Lower lobe of right lung (tissue), 2 donors: Measurements from ENCODE around the gene IQCM. TPM values are rescaled to one million over a fixed set of nuclear protein-coding genes. Genes with fewer than 3 reads are reported as not detected.

Experiments used
- ATAC-seq, 2 donors: fragments of 200-7000 bp; cut with Tn5 transposase; one replicate each; pipeline ENCODE4 v1.9.1; 2020 to 2022; ENCODE audit warnings: mild to moderate bottlenecking in 2 of 2, moderate library complexity in 2 of 2
- DNase-seq: peaks from one replicate; pipeline ENCODE4 v3.0.0-alpha.2; 2020
- H3K27ac ChIP-seq: fragments of 200-600 bp; one replicate; pipeline ENCODE4 v1.8.0; 2022
- H3K27me3 ChIP-seq: fragments of 200-600 bp; one replicate; pipeline ENCODE4 v1.8.0; 2022; ENCODE audit warnings: low read depth
- H3K36me3 ChIP-seq: fragments of 200-600 bp; one replicate; pipeline ENCODE4 v1.8.0; 2022; ENCODE audit warnings: mild to moderate bottlenecking
- H3K4me1 ChIP-seq: fragments of 200-600 bp; one replicate; pipeline ENCODE4 v1.8.0; 2022
- H3K4me3 ChIP-seq: fragments of 200-600 bp; one replicate; pipeline ENCODE4 v1.8.0; 2022; ENCODE audit warnings: mild to moderate bottlenecking
- H3K9me3 ChIP-seq: fragments of 200-600 bp; one replicate; pipeline ENCODE4 v1.8.0; 2022
- CTCF ChIP-seq: fragments of 200-600 bp; IDR thresholded peaks from one replicate; pipeline ENCODE4 v1.8.0; 2022; ENCODE audit warnings: antibody characterized with exemption, mild to moderate bottlenecking
- intact Hi-C: fragments of 100-400 bp; cut with DNase I; formaldehyde crosslinking; loops from one replicate; pipeline ENCODE4 v1.11.0; 2022
- total RNA-seq: library from RNA; stranded (reverse); fragmentation: NEBNext Ultra II Directional; extraction: Animal tissue kit (Norgen Biotek cat#: 25700); gene quantifications from one replicate; pipeline ENCODE4 v1.2.1, GENCODE V29; 2021
- donor health status: DM: no; HTN: yes; CAD: no; lungs with severe emphysema.

The IQCM gene
- total RNA-seq, 1 donor from 2014 or later: not detected

- no peak for TF ChIP-seq CTCF
- Histone ChIP-seq H3K27ac (no peak overlapping the region), H3K36me3 (no peaks in the 10 kb centered on the region), H3K4me3 (no peak overlapping the region), H3K27me3 (no peaks in the 10 kb centered on the region), H3K9me3 (no peaks in the 10 kb centered on the region), H3K4me1 (no peaks in the 10 kb centered on the region)
- intact Hi-C loops: no loop called here
- ATAC-seq: no peak
- no peak for DNase-seq
Observed at GRCh38 chr4:149741186-149741831, 74.3 kb downstream of the IQCM start.

- ATAC-seq (no peak), DNase-seq (no peak)
- no peak overlapping the region for H3K4me3 ChIP-seq
- H3K27me3 ChIP-seq: no peaks in the 10 kb centered on the region
- H3K27ac ChIP-seq: no peak overlapping the region
- intact Hi-C loops: no loop called here
- H3K36me3 ChIP-seq: no peaks in the 10 kb centered on the region
- no peak for TF ChIP-seq CTCF
- H3K4me1 ChIP-seq: no peaks in the 10 kb centered on the region
- H3K9me3 ChIP-seq: no peaks in the 10 kb centered on the region
Observed at GRCh38 chr4:149738156-149738555, 77.5 kb downstream of the IQCM start.

DNA sequence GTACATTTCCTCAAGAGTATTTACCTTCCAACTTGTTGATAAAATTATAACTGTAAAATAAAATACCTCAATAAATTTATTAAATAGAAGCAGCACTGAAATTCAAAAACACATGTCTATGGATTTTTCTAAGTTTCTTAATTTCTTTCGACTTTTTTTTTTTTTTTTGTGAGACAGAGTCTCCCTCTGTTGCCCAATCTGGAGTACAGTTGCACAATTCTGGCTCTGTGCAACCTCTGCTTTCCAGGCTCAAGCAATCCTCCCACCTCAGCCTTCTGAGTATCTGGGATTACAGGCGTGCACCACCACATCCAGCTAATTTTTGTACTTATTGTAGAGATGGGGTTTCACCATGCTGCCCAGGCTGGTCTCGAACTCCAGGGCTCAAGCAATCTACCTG, 79.8 kb downstream of the IQCM start:
- Histone ChIP-seq H3K27me3 (no peaks in the 10 kb centered on the region), H3K4me1 (no peaks in the 10 kb centered on the region)
- DNase-seq: no peak

DNA sequence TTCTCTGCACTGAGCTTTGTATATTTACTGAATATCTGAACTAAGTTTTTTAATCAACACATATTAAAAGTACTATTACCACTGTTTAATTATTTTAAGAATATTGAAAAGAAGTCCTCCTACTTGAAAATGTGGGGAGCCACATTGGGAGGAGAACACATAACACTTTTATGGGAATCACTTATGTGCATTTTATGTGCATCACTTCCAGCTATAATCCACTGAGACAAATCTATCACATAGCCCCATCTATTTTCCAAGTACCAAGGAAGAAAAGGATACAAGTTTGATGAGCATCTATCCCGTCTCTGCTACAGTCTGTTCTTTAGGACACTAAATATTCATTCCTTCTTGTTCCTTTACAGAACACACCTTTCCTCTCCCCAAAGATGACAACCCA, 87.2 kb downstream of the IQCM start:
- no peak for ATAC-seq
- no peaks in the 10 kb centered on the region for H3K4me1 ChIP-seq
- no peaks in the 10 kb centered on the region for H3K9me3 ChIP-seq
- no peaks in the 10 kb centered on the region for H3K36me3 ChIP-seq
- H3K27ac ChIP-seq: no peak overlapping the region
- no peak for TF ChIP-seq CTCF
- no peak for DNase-seq
- H3K27me3 ChIP-seq: no peaks in the 10 kb centered on the region
- intact Hi-C loops: no loop called here
- H3K4me3 ChIP-seq: no peak overlapping the region

More for the DNA sequence above, 79.8 kb downstream of the IQCM start:
- H3K9me3 ChIP-seq: no peaks in the 10 kb centered on the region
- H3K27ac ChIP-seq: no peak overlapping the region
- TF ChIP-seq CTCF: no peak
- no peaks in the 10 kb centered on the region for H3K36me3 ChIP-seq
- intact Hi-C loops: no loop called here
- H3K4me3 ChIP-seq: no peak overlapping the region
- ATAC-seq: no peak

DNA sequence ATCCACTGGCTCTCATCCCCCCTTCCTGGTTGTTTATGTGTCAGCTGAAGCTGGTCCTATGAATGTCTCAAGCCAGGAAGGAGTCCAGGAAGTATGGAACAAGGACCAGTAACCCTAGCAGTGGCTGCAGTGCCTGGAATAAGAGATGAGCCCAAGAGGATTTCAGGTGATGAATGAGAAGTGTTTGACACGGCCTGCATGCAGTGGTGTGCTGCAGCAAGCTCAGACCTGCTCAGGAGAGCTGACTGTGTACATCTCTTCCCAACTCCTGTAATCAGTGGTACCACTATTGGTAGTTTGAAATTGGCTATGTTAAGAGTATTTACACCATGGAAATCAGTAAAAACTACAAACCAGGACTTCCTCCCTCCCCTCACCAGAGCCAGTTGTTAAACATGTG, 88.0 kb downstream of the IQCM start:
- no peaks in the 10 kb centered on the region for H3K4me1 ChIP-seq
- H3K36me3 ChIP-seq: no peaks in the 10 kb centered on the region
- no peaks in the 10 kb centered on the region for H3K9me3 ChIP-seq
- intact Hi-C loops: no loop called here
- no peak overlapping the region for H3K27ac ChIP-seq
- no peak overlapping the region for H3K4me3 ChIP-seq
- no peak for ATAC-seq
- H3K27me3 ChIP-seq: no peaks in the 10 kb centered on the region
- no peak for DNase-seq
- TF ChIP-seq CTCF: no peak
